HepG2 (cell line): Measurements from ENCODE around the gene RPL3. TPM values are rescaled to one million over a fixed set of nuclear protein-coding genes. Genes with fewer than 3 reads are reported as not detected.

Experiments
- CHCHD3 ChIP-seq: sonication (generic); formaldehyde crosslinking; IDR thresholded peaks from 2 replicates; pipeline ENCODE4 v1.8.0; 2022; ENCODE audit warnings: mild to moderate bottlenecking, missing genetic modification reagents, moderate library complexity
- MYC ChIP-seq: sonication (generic); formaldehyde crosslinking; IDR thresholded peaks from 2 replicates; pipeline ENCODE4 v1.9.0; 2021; ENCODE audit warnings: missing genetic modification reagents, borderline replicate concordance
- NCOA2 ChIP-seq: sonication (generic); formaldehyde crosslinking; IDR thresholded peaks from 2 replicates; pipeline ENCODE4 v1.8.0; 2022; ENCODE audit warnings: inconsistent platforms
- PHF21A ChIP-seq: sonication (generic); formaldehyde crosslinking; IDR thresholded peaks from 2 replicates; pipeline ENCODE4 v1.5.0; 2020; ENCODE audit warnings: mild to moderate bottlenecking, missing genetic modification reagents
- REST ChIP-seq, 2 experiments: IDR thresholded peaks; 2 replicates each; pipeline ENCODE4 v1.6.1; 2011 to 2012; ENCODE audit warnings: low read length in 2 of 2, borderline replicate concordance in 1 of 2, low read depth in 1 of 2, mild to moderate bottlenecking in 1 of 2, moderate library complexity in 1 of 2
- RXRB ChIP-seq: IDR thresholded peaks from 2 replicates; pipeline ENCODE4 v1.6.1; 2016; ENCODE audit warnings: borderline replicate concordance, missing genetic modification reagents, missing compliant biosample characterization
- TEF ChIP-seq: sonication (generic); formaldehyde crosslinking; IDR thresholded peaks from 2 replicates; pipeline ENCODE4 v1.5.0; 2020; ENCODE audit warnings: missing genetic modification reagents
- ZFAT ChIP-seq: sonication (generic); formaldehyde crosslinking; conservative IDR thresholded peaks from 2 replicates; pipeline ENCODE4 v1.8.1; 2023; ENCODE audit warnings: missing genetic modification reagents, inconsistent platforms
- ZNF18 ChIP-seq: sonication (generic); formaldehyde crosslinking; IDR thresholded peaks from 2 replicates; pipeline ENCODE4 v1.8.0; 2022; ENCODE audit warnings: mild to moderate bottlenecking, missing genetic modification reagents; ENCODE audit not compliant: insufficient replicate concordance
- ZNF30 ChIP-seq: sonication (generic); formaldehyde crosslinking; IDR thresholded peaks from 2 replicates; pipeline ENCODE4 v1.5.0; 2020; ENCODE audit warnings: mild to moderate bottlenecking, missing genetic modification reagents
- ZNF318 ChIP-seq: sonication (generic); formaldehyde crosslinking; IDR thresholded peaks from 2 replicates; pipeline ENCODE4 v1.4.0; 2020; ENCODE audit warnings: mild to moderate bottlenecking, missing genetic modification reagents
- ZNF362 ChIP-seq: sonication (generic); formaldehyde crosslinking; IDR thresholded peaks from 2 replicates; pipeline ENCODE4 v1.4.0; 2020; ENCODE audit warnings: missing genetic modification reagents, mild to moderate bottlenecking, borderline replicate concordance
- polyA plus RNA-seq, 8 experiments: library from polyadenylated mRNA; depleted of rRNA in 3 of 8; stranded (reverse) in 7 of 8; unstranded in 1 of 8; fragments of >200 nt; fragmentation: Illumina TruSeq in 4 of 8; extraction: Trizol in 4 of 8; gene quantifications; 2 replicates each; pipeline versions ENCODE4 v1.2.1 to v1.2.3, GENCODE V29; 2011 to 2016; ENCODE audit warnings: low read depth in 4 of 8, missing spikeins in 1 of 8, mixed read lengths in 1 of 8; ENCODE audit not compliant: insufficient read depth in 1 of 8
- total RNA-seq, 5 experiments: library from RNA; depleted of rRNA; stranded (reverse); fragments of >200 nt; fragmentation: Illumina TruSeq; extraction: Trizol; gene quantifications; 2 replicates each; pipeline ENCODE4 v1.2.3, GENCODE V29; 2016; ENCODE audit warnings: low read depth in 1 of 5

Gene RPL3
- total and polyA plus RNA-seq, 2 of the 13 experiments (the other 11 are each of a cell fraction or from before 2014, with no cell fraction given): 1,051 to 3,279 TPM

- TF ChIP-seq ZNF318 (CRISPR knock-in tag) (0 out of 2 replicates have a peak, but pooled peaks have one; percentile 71), ZNF362 (CRISPR knock-in tag) (peak; percentile 34; the same call in 1 of the 2 replicates), NCOA2 (CRISPR knock-in tag) (no peak; the same call in none of the 2 replicates), RXRB (CRISPR knock-in tag) (peak; percentile 62), ZNF30 (CRISPR knock-in tag) (no peak), PHF21A (CRISPR knock-in tag) (peak; percentile 94), TEF (CRISPR knock-in tag) (no peak; the same call in none of the 2 replicates), MYC (CRISPR knock-in tag) (peak; percentile 94), ZNF18 (CRISPR knock-in tag) (peak; percentile 40), CHCHD3 (CRISPR knock-in tag) (no peak), REST (IDR thresholded peaks at IDR 0.05; ENCODE audit: borderline replicate concordance in 1 of 2, low read depth in 1 of 2, low read length in 2 of 2) (peak in 1 of 2 experiments; percentile 76; a peak in 2 of 4 replicates), ZFAT (CRISPR knock-in tag) (no peak)
These were observed at the start of gene RPL3 (continued) for GRCh38 chr22:39319284-39320022.
